ENCODE data around the gene ID3. TPM values are rescaled to one million over a fixed set of nuclear protein-coding genes. Genes with fewer than 3 reads are reported as not detected.

The ID3 gene
- total RNA-seq, 4 donors from 2014 or later: 121 to 224 (median 167) TPM

DNA sequence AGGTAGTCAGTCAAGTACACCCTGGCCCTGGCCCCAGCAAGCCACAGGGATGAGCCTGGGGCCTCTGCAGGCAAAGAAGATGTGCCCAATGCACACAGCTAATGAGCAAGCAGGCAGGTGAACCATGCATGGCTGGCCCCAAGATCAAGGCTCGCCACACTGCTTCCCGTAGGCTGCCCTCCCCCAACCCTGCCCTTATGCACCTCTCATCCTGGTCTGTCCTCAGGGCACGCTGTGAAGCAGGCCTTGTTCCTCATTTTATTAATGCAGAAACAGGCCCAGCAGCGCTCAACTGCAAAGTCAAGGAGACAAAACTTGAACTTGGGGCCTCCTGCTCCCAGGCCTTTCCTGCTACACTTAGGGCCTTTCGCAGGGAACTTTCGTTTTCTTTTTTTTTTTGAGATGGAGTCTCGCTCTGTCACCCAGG lies 35.6 kb upstream of the ID3 start:
- H3K27me3 ChIP-seq: no peaks in the 10 kb centered on the region
- H3K27ac ChIP-seq: peak overlapping the region in 2 of 4 donors; percentile 15 to 70
- no peaks in the 10 kb centered on the region for H3K36me3 ChIP-seq
- H3K4me3 ChIP-seq: no peak overlapping the region
- no peaks in the 10 kb centered on the region for H3K9me3 ChIP-seq
- H3K4me1 ChIP-seq: peaks cover 0 to 63% (median 25%) of the 10 kb centered on the region in 4 donors
- TF ChIP-seq CTCF (IDR thresholded peaks at IDR 0.05) (no peak), POLR2A (IDR thresholded peaks at IDR 0.05) (no peak)
- peak in 2 of 3 donors; percentile 87 to 88 for DNase-seq

DNA sequence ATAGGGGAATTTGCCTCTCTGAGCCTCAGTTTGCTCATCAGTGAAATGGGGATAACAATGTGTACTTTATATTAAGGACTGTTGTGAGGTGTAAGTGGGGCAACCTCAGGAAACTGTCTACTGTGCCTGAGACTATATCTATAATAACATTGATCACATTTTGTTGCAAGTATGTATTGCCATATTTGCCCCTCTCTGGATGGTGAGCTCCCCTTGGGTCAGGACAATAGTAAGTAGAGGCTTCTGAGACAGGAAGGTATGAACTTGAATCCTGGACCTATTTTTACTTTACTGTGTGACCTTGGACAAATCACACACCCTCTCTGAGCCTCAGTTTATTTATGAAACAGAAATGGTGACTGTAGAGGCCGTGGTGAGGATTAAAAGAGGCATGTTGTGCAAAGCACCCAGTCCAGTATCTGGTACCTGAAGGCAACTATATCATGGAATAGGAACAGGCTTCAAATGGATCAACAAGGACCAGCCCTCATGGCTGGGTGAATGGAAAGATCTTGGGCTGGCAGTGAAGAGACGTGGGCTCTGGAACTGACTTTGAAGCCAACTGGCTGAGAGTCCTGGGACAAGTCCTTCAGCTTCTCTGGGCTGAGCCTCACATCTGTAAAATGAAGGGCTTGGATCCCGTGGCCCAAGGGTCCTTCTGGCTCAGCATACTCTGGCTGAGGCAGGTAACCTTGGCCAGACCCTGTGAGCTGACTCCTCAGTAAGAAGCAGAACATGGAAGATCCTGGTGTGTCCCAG lies 35.0 kb upstream of the ID3 start:
- no peak overlapping the region for H3K4me3 ChIP-seq
- peaks cover 0 to 63% (median 28%) of the 10 kb centered on the region in 4 donors for H3K4me1 ChIP-seq
- no peaks in the 10 kb centered on the region for H3K27me3 ChIP-seq
- no peak for TF ChIP-seq CTCF (IDR thresholded peaks at IDR 0.05)
- TF ChIP-seq POLR2A (IDR thresholded peaks at IDR 0.05): no peak
- no peak for DNase-seq
- H3K9me3 ChIP-seq: no peaks in the 10 kb centered on the region
- H3K27ac ChIP-seq: peak overlapping the region in 2 of 4 donors; percentile 70 to 82
- no peaks in the 10 kb centered on the region for H3K36me3 ChIP-seq

GRCh38 chr1:23593556-23594148 lies 34.4 kb upstream of the ID3 start:
- no peaks in the 10 kb centered on the region for H3K27me3 ChIP-seq
- TF ChIP-seq POLR2A (IDR thresholded peaks at IDR 0.05): no peak
- no peak for TF ChIP-seq CTCF (IDR thresholded peaks at IDR 0.05)
- H3K4me3 ChIP-seq: no peak overlapping the region
- peaks cover 0 to 59% (median 28%) of the 10 kb centered on the region in 4 donors for H3K4me1 ChIP-seq
- no peaks in the 10 kb centered on the region for H3K9me3 ChIP-seq
- no peaks in the 10 kb centered on the region for H3K36me3 ChIP-seq
- H3K27ac ChIP-seq: peak overlapping the region in 2 of 4 donors; percentile 70 to 82
- peak in 2 of 3 donors; percentile 58 to 60 for DNase-seq

DNA sequence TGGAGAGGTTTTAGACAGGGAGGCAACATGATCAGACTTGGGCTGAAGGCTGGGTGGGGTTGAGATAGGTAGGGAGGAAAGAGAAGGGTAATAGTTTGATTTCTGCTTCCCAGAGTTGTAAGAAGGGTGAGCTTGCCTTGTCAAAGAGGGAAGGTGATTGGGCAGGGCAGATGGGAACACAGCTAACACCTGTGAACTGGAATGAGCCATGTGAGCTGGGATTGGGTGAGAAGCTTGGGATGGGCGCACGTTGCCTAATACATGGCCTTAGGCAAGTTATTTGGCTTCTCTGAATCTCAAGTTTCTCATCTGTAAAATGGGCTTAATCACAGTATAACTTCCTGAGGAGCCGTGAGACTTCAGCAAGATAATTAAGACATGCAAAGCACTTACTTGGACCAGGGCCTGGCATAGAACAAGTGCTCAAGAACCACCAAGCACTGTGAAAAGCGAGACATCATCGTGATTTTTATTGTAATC lies 33.8 kb upstream of the ID3 start:
- no peak for TF ChIP-seq POLR2A (IDR thresholded peaks at IDR 0.05)
- TF ChIP-seq CTCF (IDR thresholded peaks at IDR 0.05): no peak
- H3K27me3 ChIP-seq: no peaks in the 10 kb centered on the region
- no peak for DNase-seq
- H3K27ac ChIP-seq: peak overlapping the region in 3 of 4 donors; percentile 27 to 82 (median 70)
- no peaks in the 10 kb centered on the region for H3K36me3 ChIP-seq
- no peak overlapping the region for H3K4me3 ChIP-seq
- peaks cover 0 to 54% (median 25%) of the 10 kb centered on the region in 4 donors for H3K4me1 ChIP-seq
- no peaks in the 10 kb centered on the region for H3K9me3 ChIP-seq

GRCh38 chr1:23592209-23592892 lies 33.0 kb upstream of the ID3 start:
- Histone ChIP-seq H3K27ac (peak overlapping the region in 3 of 4 donors; percentile 35 to 82 (median 70)), H3K9me3 (no peaks in the 10 kb centered on the region), H3K4me1 (peaks cover 0 to 49% (median 23%) of the 10 kb centered on the region in 4 donors), H3K4me3 (no peak overlapping the region), H3K27me3 (no peaks in the 10 kb centered on the region), H3K36me3 (no peaks in the 10 kb centered on the region)
- no peak for TF ChIP-seq POLR2A (IDR thresholded peaks at IDR 0.05)
- no peak for TF ChIP-seq CTCF (IDR thresholded peaks at IDR 0.05)
- DNase-seq: peak in 1 of 3 donors; percentile 47

All from Peyer's patch (tissue), 4 donors.